Measurements from ENCODE around the gene PLCG1. TPM values are rescaled to one million over a fixed set of nuclear protein-coding genes. Genes with fewer than 3 reads are reported as not detected.

Gene PLCG1
- polyA plus RNA-seq, 1 donor (not counting 4 experiments of a cell fraction or from before 2014, with no cell fraction given) = 41.5 TPM

DNA sequence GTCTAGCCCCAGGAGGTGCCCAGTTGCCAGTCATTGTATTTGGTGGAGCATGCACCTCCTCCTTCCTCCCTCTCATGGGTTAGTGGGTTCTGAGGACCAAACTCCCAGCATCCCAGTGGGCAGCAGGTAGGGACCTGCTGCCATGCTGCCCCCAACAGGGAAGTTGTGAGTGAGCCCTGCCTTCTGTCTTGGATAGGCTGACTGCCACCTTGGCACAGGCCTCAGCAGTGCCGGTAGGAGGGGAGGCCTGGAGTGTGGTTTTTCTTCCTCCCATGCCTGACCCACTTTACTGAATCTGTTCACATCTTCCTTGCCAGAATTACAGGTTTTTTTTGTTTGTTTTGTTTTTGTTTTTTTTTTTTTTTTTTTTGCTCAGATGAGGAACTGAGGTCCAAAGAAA lies 24.5 kb downstream of the PLCG1 start:
- no peaks in the 10 kb centered on the region for H3K27me3 ChIP-seq (ENCODE audit: control insufficient read depth, extremely low read depth, insufficient read depth, low read length)
- TF ChIP-seq EZH2 (IDR thresholded peaks at IDR 0.05; ENCODE audit: low read length) = no peak
- TF ChIP-seq, protein P1, sequence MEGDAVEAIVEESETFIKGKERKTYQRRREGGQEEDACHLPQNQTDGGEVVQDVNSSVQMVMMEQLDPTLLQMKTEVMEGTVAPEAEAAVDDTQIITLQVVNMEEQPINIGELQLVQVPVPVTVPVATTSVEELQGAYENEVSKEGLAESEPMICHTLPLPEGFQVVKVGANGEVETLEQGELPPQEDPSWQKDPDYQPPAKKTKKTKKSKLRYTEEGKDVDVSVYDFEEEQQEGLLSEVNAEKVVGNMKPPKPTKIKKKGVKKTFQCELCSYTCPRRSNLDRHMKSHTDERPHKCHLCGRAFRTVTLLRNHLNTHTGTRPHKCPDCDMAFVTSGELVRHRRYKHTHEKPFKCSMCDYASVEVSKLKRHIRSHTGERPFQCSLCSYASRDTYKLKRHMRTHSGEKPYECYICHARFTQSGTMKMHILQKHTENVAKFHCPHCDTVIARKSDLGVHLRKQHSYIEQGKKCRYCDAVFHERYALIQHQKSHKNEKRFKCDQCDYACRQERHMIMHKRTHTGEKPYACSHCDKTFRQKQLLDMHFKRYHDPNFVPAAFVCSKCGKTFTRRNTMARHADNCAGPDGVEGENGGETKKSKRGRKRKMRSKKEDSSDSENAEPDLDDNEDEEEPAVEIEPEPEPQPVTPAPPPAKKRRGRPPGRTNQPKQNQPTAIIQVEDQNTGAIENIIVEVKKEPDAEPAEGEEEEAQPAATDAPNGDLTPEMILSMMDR (optimal IDR thresholded peaks at IDR 0.05 in 1 of 3, IDR thresholded peaks at IDR 0.05 in 1 of 3, conservative IDR thresholded peaks at IDR 0.05 in 1 of 3; ENCODE audit: extremely low read depth in 1 of 3, insufficient read depth in 2 of 3, low read length in 3 of 3) = peak in 1 of 3 experiments; percentile 20
- H3K4me2 ChIP-seq (ENCODE audit: control insufficient read depth, extremely low read depth, insufficient read depth, low read depth, low read length) = no peak overlapping the region
- no peak overlapping the region for H3K27ac ChIP-seq (ENCODE audit: control insufficient read depth, insufficient read depth, low read length)
- FAIRE-seq (no peak), DNase-seq (ENCODE audit: low read depth, low spot score) (no peak)
- peaks cover 18% of the 10 kb centered on the region for H3K4me1 ChIP-seq (ENCODE audit: control insufficient read depth, extremely low read depth, insufficient read depth, low read length)
- H3K4me3 ChIP-seq (ENCODE audit: control insufficient read depth in 2 of 3, extremely low read depth in 1 of 3, insufficient read depth in 2 of 3, low read depth in 1 of 3, low read length in 3 of 3) = no peak overlapping the region
- peaks cover 2% of the 10 kb centered on the region for H4K20me1 ChIP-seq (ENCODE audit: control insufficient read depth, extremely low read depth, insufficient read depth, low read length)
- H3K9ac ChIP-seq (ENCODE audit: control insufficient read depth, extremely low read depth, insufficient read depth, low read length) = no peak overlapping the region
- no peak overlapping the region for H2AFZ ChIP-seq (ENCODE audit: control insufficient read depth, low read length)
- H3K9me1 ChIP-seq (ENCODE audit: control insufficient read depth, extremely low read depth, insufficient read depth, low read length) = no peaks in the 10 kb centered on the region
- no peaks in the 10 kb centered on the region for H3K9me3 ChIP-seq (ENCODE audit: control insufficient read depth, low read depth, low read length)
- dilution Hi-C loops (cut with MboI; ENCODE audit: extremely low pct_ligation_motif_present, low sequenced_read_pairs) = no loop called here
- peaks cover 39 to 64% of the 10 kb centered on the region in 2 experiments for H3K36me3 ChIP-seq (ENCODE audit: control insufficient read depth in 2 of 2, extremely low read depth in 1 of 2, insufficient read depth in 2 of 2, low read length in 2 of 2)
- peaks cover 31% of the 10 kb centered on the region for H3K79me2 ChIP-seq (ENCODE audit: control insufficient read depth, insufficient read depth, low read length)

DNA sequence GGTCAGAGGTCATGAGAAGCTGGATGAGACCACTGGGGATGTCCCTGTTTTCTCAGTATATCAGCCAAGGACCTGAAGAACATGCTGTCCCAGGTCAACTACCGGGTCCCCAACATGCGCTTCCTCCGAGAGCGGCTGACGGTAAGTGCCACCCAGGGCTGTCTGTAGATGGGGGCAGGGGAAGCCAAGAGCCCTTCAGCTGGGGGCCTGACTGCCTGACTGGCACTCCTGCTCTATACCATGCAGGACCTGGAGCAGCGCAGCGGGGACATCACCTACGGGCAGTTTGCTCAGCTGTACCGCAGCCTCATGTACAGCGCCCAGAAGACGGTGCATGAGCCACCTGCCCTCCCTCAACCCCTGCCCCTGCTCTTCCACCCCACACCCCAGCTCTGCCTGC lies 25.1 kb downstream of the PLCG1 start:
- Histone ChIP-seq H2AFZ (ENCODE audit: control insufficient read depth, low read length) (no peak overlapping the region), H3K9me1 (ENCODE audit: control insufficient read depth, extremely low read depth, insufficient read depth, low read length) (no peaks in the 10 kb centered on the region), H3K27ac (ENCODE audit: control insufficient read depth, insufficient read depth, low read length) (no peak overlapping the region), H3K9me3 (ENCODE audit: control insufficient read depth, low read depth, low read length) (no peaks in the 10 kb centered on the region), H3K79me2 (ENCODE audit: control insufficient read depth, insufficient read depth, low read length) (peaks cover 31% of the 10 kb centered on the region), H3K36me3 (ENCODE audit: control insufficient read depth in 2 of 2, extremely low read depth in 1 of 2, insufficient read depth in 2 of 2, low read length in 2 of 2) (peaks cover 44 to 69% of the 10 kb centered on the region in 2 experiments), H4K20me1 (ENCODE audit: control insufficient read depth, extremely low read depth, insufficient read depth, low read length) (peaks cover 2% of the 10 kb centered on the region), H3K4me1 (ENCODE audit: control insufficient read depth, extremely low read depth, insufficient read depth, low read length) (peaks cover 13% of the 10 kb centered on the region), H3K27me3 (ENCODE audit: control insufficient read depth, extremely low read depth, insufficient read depth, low read length) (no peaks in the 10 kb centered on the region), H3K4me2 (ENCODE audit: control insufficient read depth, extremely low read depth, insufficient read depth, low read depth, low read length) (no peak overlapping the region), H3K9ac (ENCODE audit: control insufficient read depth, extremely low read depth, insufficient read depth, low read length) (no peak overlapping the region), H3K4me3 (ENCODE audit: control insufficient read depth in 2 of 3, extremely low read depth in 1 of 3, insufficient read depth in 2 of 3, low read depth in 1 of 3, low read length in 3 of 3) (no peak overlapping the region)
- TF ChIP-seq, protein P1 (optimal IDR thresholded peaks at IDR 0.05 in 1 of 3, IDR thresholded peaks at IDR 0.05 in 1 of 3, conservative IDR thresholded peaks at IDR 0.05 in 1 of 3; ENCODE audit: extremely low read depth in 1 of 3, insufficient read depth in 2 of 3, low read length in 3 of 3) = no peak
- no peak for TF ChIP-seq EZH2 (IDR thresholded peaks at IDR 0.05; ENCODE audit: low read length)
- DNase-seq (ENCODE audit: low read depth, low spot score) (no peak), FAIRE-seq (no peak)
- dilution Hi-C loops (cut with MboI; ENCODE audit: extremely low pct_ligation_motif_present, low sequenced_read_pairs) = no loop called here
